Measurements from ENCODE around the gene IL9.

IL9 gene

DNA sequence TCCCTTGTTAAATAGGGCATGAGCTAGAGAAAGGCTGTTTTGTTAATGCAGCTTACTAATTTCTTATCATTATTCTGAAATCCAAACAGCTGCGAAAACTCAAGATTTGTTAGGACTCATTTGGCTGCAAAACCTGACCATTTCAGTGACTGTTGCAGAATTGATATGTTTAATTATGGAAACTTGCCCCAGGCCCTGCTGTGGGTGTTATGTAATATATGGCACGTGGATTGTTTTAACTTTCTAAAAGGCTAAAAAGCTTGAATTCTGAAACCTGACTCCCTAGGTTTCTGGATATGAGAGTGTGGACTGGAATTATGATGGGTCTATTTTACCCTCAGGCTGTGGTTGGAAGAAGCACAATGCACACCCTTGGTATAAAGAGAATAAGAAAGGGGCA lies 4.4 kb downstream of the IL9 start:
- no peak for DNase-seq (ENCODE audit: low spot score)

DNA sequence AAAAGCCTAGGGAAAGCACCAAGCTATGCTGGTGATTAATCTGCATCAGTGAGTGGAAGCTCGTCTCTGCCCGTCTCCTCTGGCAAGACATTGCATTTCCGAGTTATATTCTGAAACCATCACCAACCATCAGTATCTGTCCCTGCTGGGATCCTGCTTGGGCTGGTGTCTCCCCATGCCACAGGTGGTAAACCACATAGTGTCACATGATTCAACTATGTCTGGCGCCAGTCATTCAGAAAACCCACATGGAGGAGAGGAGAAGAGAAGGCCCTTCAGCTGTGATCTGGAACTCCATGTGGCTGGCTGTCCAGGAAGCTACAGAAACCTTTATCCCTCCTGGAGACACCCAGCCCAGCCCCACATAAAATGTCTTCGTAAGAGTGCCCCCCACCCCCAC lies 4.8 kb downstream of the IL9 start:
- no peak for DNase-seq (ENCODE audit: low spot score)

- DNase-seq (ENCODE audit: low spot score), result no peak
Observed at GRCh38 chr5:135890296-135890695, 5.3 kb downstream of the IL9 start.

DNA sequence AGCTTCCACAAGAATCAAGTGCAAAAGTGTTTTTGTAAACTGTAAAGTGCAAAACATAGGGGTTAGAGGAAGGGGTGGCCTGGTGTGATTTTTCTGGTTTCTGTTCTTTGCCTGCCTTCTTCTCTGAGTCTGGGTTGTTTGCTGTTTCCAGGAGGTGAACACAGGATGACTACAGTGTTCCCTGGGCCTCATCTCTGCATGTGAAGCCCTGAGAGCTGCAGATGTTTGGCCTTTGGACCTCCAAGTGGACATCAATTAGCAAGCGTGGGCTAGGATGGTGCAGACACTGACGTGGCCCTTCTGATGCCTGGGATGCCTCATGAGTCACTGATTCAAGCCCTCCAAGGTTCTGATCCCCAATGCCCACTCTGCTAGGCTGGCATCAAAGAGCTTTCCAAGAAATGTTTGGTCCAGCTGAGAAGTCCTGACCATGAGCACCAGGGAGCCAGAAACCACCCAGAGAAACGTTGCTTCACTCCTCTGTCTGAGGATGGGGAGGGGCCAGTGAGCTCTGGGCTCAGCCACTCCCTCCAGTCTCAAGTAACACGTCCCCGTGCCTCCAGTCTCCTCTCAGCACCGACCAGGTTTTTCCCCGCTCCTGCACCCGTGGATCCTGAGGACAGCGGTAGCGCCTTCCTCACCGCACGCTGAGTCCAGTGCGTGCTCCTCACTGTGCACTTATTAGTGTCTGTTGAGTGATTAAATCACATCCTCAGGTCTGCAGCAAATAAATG lies 7.6 kb downstream of the IL9 start:
- no peak for DNase-seq (ENCODE audit: low spot score)

GRCh38 chr5:135887447-135887864 lies 8.2 kb downstream of the IL9 start:
- peak; percentile 84 for DNase-seq (ENCODE audit: low spot score)

DNA sequence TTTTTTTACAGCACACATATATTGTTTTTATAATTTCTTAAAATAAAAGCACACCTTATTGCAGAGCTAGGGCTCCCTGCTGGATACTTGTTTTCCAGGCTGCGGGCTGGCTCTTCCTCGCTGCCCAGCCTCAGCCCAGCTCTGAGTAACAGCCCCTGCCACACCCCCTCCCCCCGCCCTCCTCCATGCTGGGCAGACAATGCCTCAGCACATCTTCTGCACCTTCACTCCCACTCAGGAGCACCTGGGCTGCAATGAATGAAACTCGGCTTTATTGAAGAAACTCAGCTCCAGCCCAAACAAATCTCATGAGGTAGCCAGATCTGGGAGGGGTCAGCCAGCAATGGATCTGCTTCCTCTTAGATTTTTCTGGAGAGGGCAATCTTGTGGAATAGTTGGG lies 9.5 kb downstream of the IL9 start:
- DNase-seq (ENCODE audit: low spot score), result no peak

- DNase-seq (ENCODE audit: low spot score), result no peak
Observed at GRCh38 chr5:135885031-135885430, 10.6 kb downstream of the IL9 start.

DNA sequence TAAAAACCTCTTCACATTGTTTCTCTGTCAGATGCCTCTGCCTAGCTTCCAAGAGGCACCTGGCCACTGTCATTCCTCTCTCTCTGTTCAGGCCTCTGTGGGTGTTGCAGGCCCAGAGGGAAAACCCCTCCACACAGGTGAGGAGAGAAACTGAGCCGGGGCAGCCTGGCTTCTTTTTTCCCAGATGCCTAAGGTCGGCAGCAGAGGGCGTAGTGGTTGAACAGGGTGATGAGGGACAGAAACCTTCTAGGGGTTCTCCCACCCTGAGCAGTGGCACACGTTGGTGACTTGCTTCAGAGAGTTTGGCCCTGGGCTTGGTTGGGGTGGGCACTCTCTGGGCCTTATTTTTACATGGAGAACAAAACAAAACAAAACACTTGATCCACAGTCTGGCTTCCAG lies 12.2 kb downstream of the IL9 start:
- no peak for DNase-seq (ENCODE audit: low spot score)

- DNase-seq (ENCODE audit: low spot score), result no peak
Observed at GRCh38 chr5:135883026-135883425, 12.6 kb downstream of the IL9 start.

GRCh38 chr5:135881819-135882218 lies 13.8 kb downstream of the IL9 start:
- no peak for DNase-seq (ENCODE audit: low spot score)

- DNase-seq (ENCODE audit: low spot score), result no peak
Observed at GRCh38 chr5:135881244-135881643, 14.4 kb downstream of the IL9 start.

- DNase-seq (ENCODE audit: low spot score), result no peak
Observed at GRCh38 chr5:135880801-135881200, 14.8 kb downstream of the IL9 start.

- DNase-seq (ENCODE audit: low spot score), result peak; percentile 52
Observed at GRCh38 chr5:135880278-135880677, 15.4 kb downstream of the IL9 start.

DNA sequence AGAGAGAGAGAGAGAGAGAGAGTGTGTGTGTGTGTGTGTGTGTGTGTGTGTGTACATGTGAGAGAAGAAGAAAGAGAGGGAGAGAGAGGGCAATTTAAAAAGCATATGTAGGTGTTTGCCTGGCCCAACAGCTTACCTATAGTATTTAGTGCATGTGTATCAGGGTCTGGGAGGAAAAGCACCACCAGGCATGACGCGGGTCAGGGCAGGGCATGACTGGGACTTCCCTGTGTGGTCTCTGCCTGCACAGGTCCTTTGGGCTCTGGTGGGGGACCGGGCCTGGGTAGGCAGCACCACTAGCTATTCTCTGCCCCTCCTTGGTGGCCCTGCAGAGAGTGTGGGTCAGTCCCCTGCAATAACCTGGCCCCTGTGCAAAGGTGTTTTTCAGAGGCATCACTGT lies 16.1 kb downstream of the IL9 start:
- DNase-seq (ENCODE audit: low spot score), result no peak

GRCh38 chr5:135878156-135878620 lies 17.5 kb downstream of the IL9 start:
- no peak for DNase-seq (ENCODE audit: low spot score)

DNA sequence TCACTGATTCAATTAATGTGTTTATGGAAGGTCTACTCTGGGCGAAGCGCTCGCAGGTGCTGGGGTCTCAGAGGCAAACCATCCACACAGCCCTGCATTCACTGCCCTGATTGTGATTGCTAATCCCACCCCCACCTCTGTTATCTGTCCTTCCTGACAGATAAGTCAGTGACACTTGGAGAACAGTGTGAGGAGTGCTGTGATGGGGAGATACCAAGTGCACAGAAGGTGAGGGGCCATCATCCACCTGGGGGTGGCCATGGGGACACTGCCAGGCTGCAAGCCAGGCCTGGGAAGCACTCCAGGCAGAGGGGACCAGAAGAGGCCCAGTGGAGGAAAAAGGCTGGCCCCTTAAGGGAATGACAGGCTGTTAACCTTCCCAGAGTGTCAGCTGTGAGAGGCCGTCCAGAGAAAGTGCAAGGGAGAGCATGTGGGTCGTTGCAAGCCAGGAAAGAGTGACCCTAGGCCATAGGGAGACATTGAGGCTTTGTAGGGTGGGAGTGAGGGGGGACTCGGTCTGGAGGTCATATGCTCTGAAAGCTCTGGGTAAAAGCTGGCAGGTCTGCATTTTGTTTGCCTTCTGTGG lies 18.0 kb downstream of the IL9 start:
- no peak for DNase-seq (ENCODE audit: low spot score)

- DNase-seq (ENCODE audit: low spot score), result no peak
Observed at GRCh38 chr5:135876146-135876545, 19.5 kb downstream of the IL9 start.

GRCh38 chr5:135875567-135875966 lies 20.1 kb downstream of the IL9 start:
- DNase-seq (ENCODE audit: low spot score), result no peak

GRCh38 chr5:135874461-135874860 lies 21.2 kb downstream of the IL9 start:
- no peak for DNase-seq (ENCODE audit: low spot score)

GRCh38 chr5:135873831-135874230 lies 21.8 kb downstream of the IL9 start:
- DNase-seq (ENCODE audit: low spot score), result no peak

DNA sequence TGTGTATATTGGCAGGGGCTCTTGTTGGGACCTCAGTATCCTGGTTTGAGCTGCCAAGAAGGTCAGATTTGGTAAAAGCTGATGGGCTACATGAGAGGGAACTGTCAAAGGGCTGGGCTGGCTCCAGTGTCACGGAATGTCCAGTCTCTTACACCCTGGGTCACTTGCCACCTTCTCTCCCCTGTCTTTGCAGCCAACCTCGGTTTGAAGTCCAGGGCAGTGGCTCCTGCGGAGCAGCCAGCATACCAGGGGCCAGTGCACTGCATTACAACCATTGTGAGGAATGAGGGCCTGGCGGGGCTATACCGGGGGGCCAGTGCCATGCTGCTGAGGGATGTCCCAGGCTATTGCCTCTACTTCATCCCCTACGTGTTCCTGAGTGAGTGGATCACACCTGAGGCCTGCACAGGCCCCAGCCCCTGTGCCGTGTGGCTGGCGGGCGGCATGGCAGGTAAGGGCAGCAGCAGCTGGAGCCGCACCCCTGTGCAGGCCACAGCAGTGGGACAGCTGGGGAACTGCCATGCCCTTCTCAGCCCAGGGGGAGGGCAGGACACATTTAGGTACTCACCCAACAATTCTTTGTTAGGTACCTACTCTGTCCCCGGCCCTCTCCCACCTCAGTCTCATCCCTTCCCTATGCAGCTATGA lies 24.2 kb downstream of the IL9 start:
- DNase-seq (ENCODE audit: low spot score), result no peak

DNA sequence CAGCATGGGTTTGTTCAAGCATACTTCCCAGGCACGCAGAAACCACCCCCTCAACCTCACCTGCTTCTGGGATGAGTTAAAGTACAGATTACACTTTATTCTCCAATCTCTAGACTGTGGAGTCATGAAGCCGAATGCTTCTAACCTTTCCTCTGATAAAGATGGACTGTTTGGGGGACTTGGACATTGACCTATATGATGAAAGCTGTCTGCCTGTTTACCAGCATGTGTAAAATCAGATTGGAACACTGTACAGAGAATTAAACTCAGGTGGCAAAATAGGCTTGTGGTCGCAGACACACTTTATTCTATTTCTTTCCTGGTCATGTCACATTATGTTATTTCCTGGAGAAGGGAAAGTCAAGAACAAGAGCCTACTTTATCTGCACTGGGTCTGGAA lies 25.7 kb downstream of the IL9 start:
- DNase-seq (ENCODE audit: low spot score), result no peak

- no peak for DNase-seq (ENCODE audit: low spot score)
Observed at GRCh38 chr5:135869276-135869675, 26.4 kb downstream of the IL9 start.
